Measurements from ENCODE around the gene GSN.

GRCh38 chr9:121309171-121309570 is 41.2 kb downstream of the GSN start:
- TF ChIP-seq CTCF (conservative IDR thresholded peaks at IDR 0.05; ENCODE audit: low read depth, low read length) (no peak), EZH2 (IDR thresholded peaks at IDR 0.05; ENCODE audit: borderline replicate concordance, low read depth, low read length, poor library complexity, severe bottlenecking) (no peak)

Measured in A673 (cell line).